VCaP (cell line): Measurements from ENCODE around the gene BRAT1.

Source experiments
- H3K27ac ChIP-seq: fragments of 450-650 bp; 2 replicates; pipeline ENCODE4 v1.5.1; 2017
- TF ChIP-seq, protein P1 (sequence below): fragments of 450-650 bp; conservative IDR thresholded peaks from 2 replicates; pipeline ENCODE4 v1.5.1; 2017; ENCODE audit warnings: mild to moderate bottlenecking, moderate library complexity

The BRAT1 gene

DNA sequence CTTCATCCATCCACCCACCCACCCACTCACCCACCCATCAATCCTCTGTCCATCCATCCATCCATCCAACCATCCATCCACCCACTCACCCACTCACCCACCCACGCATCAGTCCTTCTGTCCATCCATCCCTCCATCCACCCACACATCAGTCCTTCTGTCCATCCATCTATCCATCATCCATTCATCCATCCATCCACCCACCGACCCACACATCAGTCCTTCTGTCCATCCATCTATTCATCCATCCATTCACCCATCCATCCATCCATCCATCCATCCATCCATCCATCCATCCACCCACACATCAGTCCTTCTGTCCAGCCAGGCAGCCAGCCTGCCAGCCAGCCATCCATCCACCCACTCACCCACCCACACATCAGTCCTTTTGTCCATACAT lies 63.3 kb downstream of the BRAT1 start:
- TF ChIP-seq, protein P1, sequence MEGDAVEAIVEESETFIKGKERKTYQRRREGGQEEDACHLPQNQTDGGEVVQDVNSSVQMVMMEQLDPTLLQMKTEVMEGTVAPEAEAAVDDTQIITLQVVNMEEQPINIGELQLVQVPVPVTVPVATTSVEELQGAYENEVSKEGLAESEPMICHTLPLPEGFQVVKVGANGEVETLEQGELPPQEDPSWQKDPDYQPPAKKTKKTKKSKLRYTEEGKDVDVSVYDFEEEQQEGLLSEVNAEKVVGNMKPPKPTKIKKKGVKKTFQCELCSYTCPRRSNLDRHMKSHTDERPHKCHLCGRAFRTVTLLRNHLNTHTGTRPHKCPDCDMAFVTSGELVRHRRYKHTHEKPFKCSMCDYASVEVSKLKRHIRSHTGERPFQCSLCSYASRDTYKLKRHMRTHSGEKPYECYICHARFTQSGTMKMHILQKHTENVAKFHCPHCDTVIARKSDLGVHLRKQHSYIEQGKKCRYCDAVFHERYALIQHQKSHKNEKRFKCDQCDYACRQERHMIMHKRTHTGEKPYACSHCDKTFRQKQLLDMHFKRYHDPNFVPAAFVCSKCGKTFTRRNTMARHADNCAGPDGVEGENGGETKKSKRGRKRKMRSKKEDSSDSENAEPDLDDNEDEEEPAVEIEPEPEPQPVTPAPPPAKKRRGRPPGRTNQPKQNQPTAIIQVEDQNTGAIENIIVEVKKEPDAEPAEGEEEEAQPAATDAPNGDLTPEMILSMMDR = no peak
- no peak overlapping the region for H3K27ac ChIP-seq

DNA sequence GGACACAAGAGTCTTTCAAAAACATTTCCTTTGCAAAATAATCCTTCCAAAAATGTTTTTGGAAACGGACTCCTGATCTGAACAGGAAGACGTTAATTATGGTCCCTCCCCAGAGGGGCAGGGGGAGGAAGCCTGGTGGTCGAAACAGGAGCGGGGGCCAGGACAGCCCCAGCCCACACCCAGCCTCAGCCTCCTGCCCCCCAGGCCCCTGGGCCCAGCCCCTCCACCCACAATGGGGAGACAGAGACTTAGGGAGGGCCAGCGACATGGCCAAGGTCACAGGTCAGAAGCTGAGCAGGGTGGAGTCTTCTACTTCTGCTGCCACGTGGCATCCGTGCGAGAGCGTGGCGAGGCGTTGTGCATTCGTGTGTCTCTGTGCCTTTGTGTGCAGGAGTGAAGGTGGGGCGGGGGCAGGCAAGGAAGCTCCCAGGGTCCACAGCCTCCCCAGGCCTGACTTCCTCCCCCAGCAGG lies 65.1 kb downstream of the BRAT1 start:
- no peak overlapping the region for H3K27ac ChIP-seq
- TF ChIP-seq, protein P1 = no peak

DNA sequence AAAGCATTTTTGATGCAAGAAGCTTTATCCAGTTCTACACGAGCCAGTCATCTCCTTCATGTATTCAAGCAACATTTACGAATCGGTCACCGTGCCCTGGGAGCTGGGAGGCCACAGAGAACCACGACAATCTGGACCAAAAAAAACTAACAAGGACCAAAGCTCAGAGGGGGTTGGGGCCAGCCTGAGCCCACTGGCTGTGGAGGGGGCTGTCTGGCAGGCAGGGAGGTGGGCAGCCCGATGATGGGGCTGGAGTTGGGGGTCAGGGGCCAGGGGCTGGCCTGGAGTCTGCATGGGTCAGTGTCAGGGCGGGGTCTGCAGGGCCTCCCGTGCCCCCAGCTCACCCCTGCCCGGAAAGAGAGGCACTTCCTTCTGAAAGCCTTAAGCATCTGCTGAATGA lies 66.6 kb downstream of the BRAT1 start:
- TF ChIP-seq, protein P1 = no peak
- H3K27ac ChIP-seq = no peak overlapping the region

DNA sequence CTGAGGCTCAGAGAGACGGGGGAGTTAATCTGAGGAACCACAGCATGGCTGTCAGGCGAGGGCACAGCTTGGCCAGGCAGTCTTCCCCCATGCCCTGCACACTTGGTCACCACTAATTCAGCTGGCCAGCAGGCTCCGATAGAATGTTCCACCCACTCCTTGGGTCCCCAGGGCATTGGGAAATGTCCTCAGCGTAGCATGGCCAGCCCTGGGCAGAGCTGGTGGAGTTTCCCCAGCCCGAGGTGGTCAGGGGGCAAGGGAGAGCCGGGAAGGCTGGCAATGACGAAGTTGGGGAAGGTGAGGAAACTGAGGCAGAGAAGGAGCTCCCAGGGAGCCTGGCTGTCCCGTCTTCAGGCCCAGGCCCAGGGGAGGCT lies 67.1 kb downstream of the BRAT1 start:
- TF ChIP-seq, protein P1 = no peak
- no peak overlapping the region for H3K27ac ChIP-seq
